Naive thymus-derived CD8-positive, alpha-beta T cell (primary cell): Measurements from ENCODE around the gene DOCK3. TPM values are rescaled to one million over a fixed set of nuclear protein-coding genes. Genes with fewer than 3 reads are reported as not detected.

Experiments
- ATAC-seq, 2 donors: fragments of 150-1000 bp; cut with Tn5 transposase in 1 of 2; sonication (Bioruptor Pico), chemical (Tn5 transposase) in 1 of 2; 1 replicate in 1 of 2; 2 replicates in 1 of 2; pipeline ENCODE4 v1.10.0; 2021; ENCODE audit warnings: mild to moderate bottlenecking in 2 of 2, moderate library complexity in 2 of 2
- POLR2A ChIA-PET: fragments of 350-600 bp; sonication (Branson Sonifier 250); formaldehyde crosslinking; loops from one replicate; lab custom pipeline; 2021; ENCODE audit warnings: antibody characterized with exemption; lab: Charles Lee
- DNase-seq, 10 donors: peaks; one replicate each; pipeline versions ENCODE4 v3.0.0 to v3.0.0-alpha.2; 2020 to 2022
- H3K27ac Mint-ChIP-seq, 10 donors: one replicate each; pipeline ENCODE4 v1.8.0; 2020 to 2022; ENCODE audit warnings: mild to moderate bottlenecking in 10 of 10, mixed read lengths in 10 of 10, moderate library complexity in 4 of 10, inconsistent platforms in 1 of 10
- H3K27me3 Mint-ChIP-seq, 5 donors: one replicate each; pipeline ENCODE4 v1.8.0; 2021 to 2022; ENCODE audit warnings: mixed read lengths in 5 of 5
- H3K36me3 Mint-ChIP-seq, 3 donors: one replicate each; pipeline ENCODE4 v1.8.0; 2020 to 2022; ENCODE audit warnings: mixed read lengths in 3 of 3, mild to moderate bottlenecking in 2 of 3, inconsistent platforms in 1 of 3
- H3K4me1 Mint-ChIP-seq, 4 donors: one replicate each; pipeline ENCODE4 v1.8.0; 2021 to 2022; ENCODE audit warnings: mixed read lengths in 4 of 4
- H3K4me3 Mint-ChIP-seq, 10 donors: one replicate each; pipeline ENCODE4 v1.8.0; 2020 to 2022; ENCODE audit warnings: mild to moderate bottlenecking in 10 of 10, mixed read lengths in 10 of 10, moderate library complexity in 6 of 10, inconsistent platforms in 1 of 10
- H3K9me3 Mint-ChIP-seq, 9 donors: one replicate each; pipeline ENCODE4 v1.8.0; 2020 to 2022; ENCODE audit warnings: mixed read lengths in 9 of 9, mild to moderate bottlenecking in 3 of 9, inconsistent platforms in 1 of 9, moderate library complexity in 1 of 9
- polyA plus RNA-seq, 3 donors: library from polyadenylated mRNA; unstranded; fragments of 300-500 nt; fragmentation: Illumina TruSeq; gene quantifications; one replicate each; pipeline ENCODE4 v1.2.3, GENCODE V29; 2021
- total RNA-seq, 8 experiments: library from RNA in 2 of 8; stranded (reverse) in 2 of 8; gene quantifications; one replicate each; pipeline ENCODE4 v1.2.3 and lab custom pipeline; 2021 to 2026

Gene DOCK3
- total and polyA plus RNA-seq, 5 experiments from 2014 or later = 0.14 to 1.9 (median 0.63) TPM

DNA sequence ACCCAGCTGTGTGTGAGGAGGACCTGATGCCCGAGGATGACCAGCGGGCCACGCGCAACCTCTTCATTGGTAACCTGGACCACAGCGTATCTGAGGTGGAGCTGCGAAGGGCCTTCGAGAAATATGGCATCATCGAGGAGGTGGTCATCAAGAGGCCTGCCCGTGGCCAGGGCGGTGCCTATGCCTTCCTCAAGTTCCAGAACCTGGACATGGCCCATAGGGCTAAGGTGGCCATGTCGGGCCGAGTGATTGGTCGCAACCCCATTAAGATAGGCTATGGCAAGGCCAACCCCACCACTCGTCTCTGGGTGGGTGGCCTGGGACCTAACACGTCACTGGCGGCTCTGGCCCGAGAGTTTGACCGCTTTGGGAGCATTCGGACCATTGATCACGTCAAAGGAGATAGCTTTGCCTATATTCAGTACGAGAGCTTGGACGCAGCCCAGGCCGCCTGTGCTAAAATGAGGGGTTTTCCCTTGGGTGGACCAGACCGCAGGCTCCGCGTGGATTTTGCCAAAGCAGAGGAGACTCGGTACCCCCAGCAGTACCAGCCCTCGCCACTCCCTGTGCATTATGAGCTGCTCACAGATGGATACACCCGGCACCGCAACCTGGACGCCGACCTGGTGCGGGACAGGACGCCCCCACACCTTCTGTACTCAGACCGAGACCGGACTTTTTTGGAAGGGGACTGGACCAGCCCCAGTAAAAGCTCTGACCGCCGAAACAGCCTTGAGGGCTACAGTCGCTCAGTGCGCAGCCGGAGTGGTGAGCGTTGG lies 717.8 kb downstream of the DOCK3 start:
- H3K27ac Mint-ChIP-seq = peak overlapping the region in 9 of 10 donors; percentile 22 to 96 (median 63)
- peaks cover 0 to 10% (median 0%) of the 10 kb centered on the region in 9 donors for H3K9me3 Mint-ChIP-seq

DNA sequence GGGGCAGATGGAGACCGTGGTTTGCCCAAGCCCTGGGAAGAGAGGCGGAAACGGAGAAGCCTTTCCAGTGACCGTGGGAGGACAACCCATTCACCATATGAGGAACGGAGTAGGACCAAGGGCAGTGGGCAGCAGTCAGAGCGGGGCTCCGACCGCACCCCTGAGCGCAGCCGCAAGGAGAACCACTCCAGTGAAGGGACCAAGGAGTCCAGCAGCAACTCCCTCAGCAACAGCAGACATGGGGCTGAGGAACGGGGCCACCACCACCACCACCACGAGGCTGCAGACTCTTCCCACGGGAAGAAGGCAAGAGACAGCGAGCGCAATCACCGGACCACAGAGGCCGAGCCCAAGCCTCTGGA lies 718.4 kb downstream of the DOCK3 start:
- peak overlapping the region in 7 of 10 donors; percentile 25 to 96 (median 74) for H3K27ac Mint-ChIP-seq
- DNase-seq (no peak), ATAC-seq (no peak)
- H3K9me3 Mint-ChIP-seq = peaks cover 0 to 10% (median 0%) of the 10 kb centered on the region in 9 donors
- peaks cover 0 to 52% (median 21%) of the 10 kb centered on the region in 3 donors for H3K36me3 Mint-ChIP-seq
- H3K4me1 Mint-ChIP-seq = peaks cover 19 to 70% (median 59%) of the 10 kb centered on the region in 4 donors
- POLR2A ChIA-PET = interaction anchor here (0.5 to 2.1 kb wide), 2 partner anchors 106 to 108 kb away, joined by 6 to 8 read pairs; partner anchors contain the start of gene DCAF1
- peak overlapping the region in 9 of 10 donors; percentile 15 to 79 (median 50) for H3K4me3 Mint-ChIP-seq
- no peaks in the 10 kb centered on the region for H3K27me3 Mint-ChIP-seq

More for the DNA sequence above, 717.8 kb downstream of the DOCK3 start:
- peaks cover 22 to 76% (median 64%) of the 10 kb centered on the region in 4 donors for H3K4me1 Mint-ChIP-seq
- no peaks in the 10 kb centered on the region for H3K27me3 Mint-ChIP-seq
- POLR2A ChIA-PET = interaction anchor here (0.5 to 2.1 kb wide), 3 partner anchors 107 to 549 kb away, joined by 3 to 8 read pairs (median 6); partner anchors contain the start of genes DCAF1 and RRP9
- H3K4me3 Mint-ChIP-seq = peak overlapping the region; percentile 47 to 87 (median 72)
- H3K36me3 Mint-ChIP-seq = peaks cover 0 to 52% (median 21%) of the 10 kb centered on the region in 3 donors
- DNase-seq (no peak), ATAC-seq (no peak)

DNA sequence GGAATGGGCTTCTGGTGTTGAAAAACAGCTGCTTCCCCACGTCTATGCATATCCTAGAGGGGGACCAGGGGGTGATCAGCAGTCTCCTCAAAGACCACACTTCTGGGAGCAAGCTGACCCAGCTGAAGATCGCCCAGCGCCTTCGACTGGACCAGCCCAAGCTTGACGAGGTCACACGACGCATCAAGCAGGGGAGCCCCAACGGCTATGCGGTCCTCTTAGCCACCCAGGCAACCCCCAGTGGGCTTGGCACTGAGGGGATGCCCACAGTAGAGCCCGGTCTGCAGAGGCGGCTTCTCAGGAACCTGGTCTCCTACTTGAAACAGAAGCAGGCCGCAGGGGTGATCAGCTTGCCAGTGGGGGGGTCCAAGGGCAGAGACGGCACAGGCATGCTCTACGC lies 718.8 kb downstream of the DOCK3 start:
- Mint-ChIP-seq H3K27ac (peak overlapping the region in 4 of 10 donors; percentile 59 to 86 (median 70)), H3K27me3 (no peaks in the 10 kb centered on the region), H3K4me1 (peaks cover 19 to 67% (median 57%) of the 10 kb centered on the region in 4 donors), H3K9me3 (peaks cover 0 to 10% (median 0%) of the 10 kb centered on the region in 9 donors), H3K36me3 (peaks cover 0 to 54% (median 21%) of the 10 kb centered on the region in 3 donors), H3K4me3 (peak overlapping the region in 7 of 10 donors; percentile 10 to 73 (median 46))
- no peak for DNase-seq
- POLR2A ChIA-PET = interaction anchor here (1.0 kb wide), 1 partner anchor 9 kb away, joined by 4 read pairs; the partner anchor contains the start of gene MANF
- no peak for ATAC-seq

DNA sequence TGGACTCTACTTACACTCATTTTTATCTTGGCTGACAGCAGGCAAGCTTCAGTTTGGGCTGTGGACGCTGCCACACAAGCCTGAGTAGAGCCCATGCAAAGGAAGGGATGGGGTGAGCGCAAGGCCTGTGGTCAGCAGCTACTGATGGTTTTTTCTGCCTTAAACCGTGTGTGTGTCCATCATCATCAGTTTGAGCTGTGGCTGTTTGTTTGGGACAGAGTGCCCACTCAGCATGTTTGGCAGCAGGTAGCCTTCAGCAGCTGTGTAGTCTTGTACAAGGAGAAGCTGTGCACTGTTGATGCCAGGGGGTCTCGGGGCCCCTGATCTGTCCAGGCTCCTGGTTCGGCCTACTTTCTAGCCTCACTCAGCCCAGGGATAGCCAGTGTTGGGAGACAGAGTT lies 719.8 kb downstream of the DOCK3 start:
- POLR2A ChIA-PET = interaction anchor here (1.0 kb wide), 1 partner anchor 10 kb away, joined by 4 read pairs; the partner anchor contains the start of gene MANF
- DNase-seq = no peak
- H3K27ac Mint-ChIP-seq = peak overlapping the region in 9 of 10 donors; percentile 24 to 86 (median 54)
- H3K4me1 Mint-ChIP-seq = peaks cover 16 to 61% (median 52%) of the 10 kb centered on the region in 4 donors
- no peaks in the 10 kb centered on the region for H3K27me3 Mint-ChIP-seq
- peaks cover 0 to 53% (median 21%) of the 10 kb centered on the region in 3 donors for H3K36me3 Mint-ChIP-seq
- peaks cover 0 to 10% (median 0%) of the 10 kb centered on the region in 9 donors for H3K9me3 Mint-ChIP-seq
- peak overlapping the region in 4 of 10 donors; percentile 19 to 73 (median 56) for H3K4me3 Mint-ChIP-seq
- no peak for ATAC-seq

DNA sequence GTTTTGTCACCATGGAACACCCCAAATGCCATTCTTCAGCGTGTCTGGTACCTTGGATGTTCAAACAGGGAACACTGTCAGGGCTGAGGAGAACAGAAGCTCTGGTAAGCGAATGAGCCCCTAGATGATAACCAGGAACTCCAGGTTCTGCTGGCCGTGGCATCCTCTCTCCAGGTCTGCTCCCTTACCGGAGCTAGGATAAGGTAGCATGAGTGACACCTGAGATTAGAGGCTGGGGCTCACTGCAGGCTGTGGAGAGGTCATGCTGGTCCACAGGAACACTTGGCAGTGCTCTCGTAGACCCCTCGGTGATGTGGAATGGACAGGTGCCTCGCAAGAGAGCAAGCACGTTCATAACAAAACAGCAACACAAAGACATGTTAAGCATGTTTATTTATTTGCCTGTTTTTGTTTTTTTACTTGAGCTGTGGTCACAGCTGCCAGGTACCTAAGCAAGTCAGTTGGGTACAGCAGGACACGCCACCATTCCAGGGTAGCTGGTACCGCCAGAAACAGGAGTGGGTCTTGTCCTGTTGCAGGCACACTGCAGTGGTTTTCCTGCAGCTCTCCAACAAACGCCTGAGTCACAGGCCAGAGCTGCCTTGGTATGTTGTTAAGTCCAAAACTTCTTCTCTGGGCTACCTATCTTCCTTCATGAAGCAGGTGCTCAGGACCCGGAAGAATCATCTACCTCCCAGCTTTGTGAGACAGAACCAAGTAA lies 720.9 kb downstream of the DOCK3 start:
- Mint-ChIP-seq H3K27me3 (no peaks in the 10 kb centered on the region), H3K9me3 (peaks cover 0 to 10% (median 0%) of the 10 kb centered on the region in 9 donors), H3K4me3 (peak overlapping the region in 3 of 10 donors; percentile 23 to 62 (median 52)), H3K36me3 (peaks cover 0 to 61% (median 21%) of the 10 kb centered on the region in 3 donors), H3K27ac (peak overlapping the region in 9 of 10 donors; percentile 2 to 86 (median 83)), H3K4me1 (peaks cover 11 to 55% (median 46%) of the 10 kb centered on the region in 4 donors)
- POLR2A ChIA-PET = no interaction called here
- DNase-seq = no peak
- ATAC-seq = no peak

DNA sequence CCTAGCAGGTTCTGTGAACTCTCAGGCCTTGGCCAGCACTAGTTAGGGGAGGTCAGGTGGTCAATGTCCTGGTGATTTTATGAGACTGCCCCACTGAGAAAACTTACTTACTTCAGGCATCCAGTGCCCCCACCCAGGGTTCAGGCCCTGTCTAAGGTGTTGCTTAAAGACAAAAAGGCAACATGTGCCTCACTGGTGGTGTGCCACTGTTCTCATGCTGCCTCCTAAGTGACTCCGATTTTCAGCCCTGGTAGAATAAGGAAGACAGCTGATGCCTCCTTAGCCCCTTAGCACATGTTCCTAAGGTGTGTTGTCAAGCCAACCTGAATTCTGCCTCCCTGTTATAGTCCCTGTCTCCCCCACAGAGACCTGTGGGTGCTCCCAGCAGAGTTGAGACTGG lies 721.7 kb downstream of the DOCK3 start:
- Mint-ChIP-seq H3K27me3 (no peaks in the 10 kb centered on the region), H3K9me3 (peaks cover 0 to 10% (median 0%) of the 10 kb centered on the region in 9 donors), H3K36me3 (peaks cover 0 to 65% (median 24%) of the 10 kb centered on the region in 3 donors), H3K4me1 (peaks cover 10 to 52% (median 44%) of the 10 kb centered on the region in 4 donors), H3K4me3 (no peak overlapping the region), H3K27ac (peak overlapping the region in 9 of 10 donors; percentile 8 to 86 (median 60))
- ATAC-seq (no peak), DNase-seq (no peak)
- POLR2A ChIA-PET = interaction anchor here (1.2 kb wide), 1 partner anchor 10 kb away, joined by 3 read pairs; no protein-coding TSS in a partner anchor

DNA sequence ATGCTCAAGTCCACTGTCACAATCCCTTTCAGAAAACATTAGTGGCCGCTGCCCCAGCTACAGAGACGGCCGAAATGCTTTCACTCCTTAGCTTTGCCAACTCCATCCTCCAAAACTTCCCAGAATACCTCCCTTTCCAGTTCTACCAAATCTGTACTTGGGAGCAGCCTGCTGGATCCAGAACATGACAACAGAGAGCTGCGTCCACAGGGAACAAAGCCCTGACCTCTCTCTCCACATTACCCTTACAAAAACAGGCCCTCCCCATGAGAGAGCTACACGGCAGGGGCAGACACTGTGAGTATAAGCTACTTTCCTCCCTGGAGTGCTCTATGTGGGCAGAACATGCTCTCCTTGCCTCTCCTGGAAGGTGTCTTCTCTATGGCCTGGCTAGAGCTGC lies 722.7 kb downstream of the DOCK3 start:
- H3K4me3 Mint-ChIP-seq = no peak overlapping the region
- peak overlapping the region in 7 of 10 donors; percentile 23 to 84 (median 76) for H3K27ac Mint-ChIP-seq
- H3K36me3 Mint-ChIP-seq = peaks cover 0 to 74% (median 26%) of the 10 kb centered on the region in 3 donors
- H3K9me3 Mint-ChIP-seq = peaks cover 0 to 10% (median 0%) of the 10 kb centered on the region in 9 donors
- H3K4me1 Mint-ChIP-seq = peaks cover 12 to 56% (median 42%) of the 10 kb centered on the region in 4 donors
- ATAC-seq (no peak), DNase-seq (no peak)
- no peaks in the 10 kb centered on the region for H3K27me3 Mint-ChIP-seq
- POLR2A ChIA-PET = interaction anchor here (1.2 kb wide), 1 partner anchor 11 kb away, joined by 3 read pairs; no protein-coding TSS in a partner anchor

DNA sequence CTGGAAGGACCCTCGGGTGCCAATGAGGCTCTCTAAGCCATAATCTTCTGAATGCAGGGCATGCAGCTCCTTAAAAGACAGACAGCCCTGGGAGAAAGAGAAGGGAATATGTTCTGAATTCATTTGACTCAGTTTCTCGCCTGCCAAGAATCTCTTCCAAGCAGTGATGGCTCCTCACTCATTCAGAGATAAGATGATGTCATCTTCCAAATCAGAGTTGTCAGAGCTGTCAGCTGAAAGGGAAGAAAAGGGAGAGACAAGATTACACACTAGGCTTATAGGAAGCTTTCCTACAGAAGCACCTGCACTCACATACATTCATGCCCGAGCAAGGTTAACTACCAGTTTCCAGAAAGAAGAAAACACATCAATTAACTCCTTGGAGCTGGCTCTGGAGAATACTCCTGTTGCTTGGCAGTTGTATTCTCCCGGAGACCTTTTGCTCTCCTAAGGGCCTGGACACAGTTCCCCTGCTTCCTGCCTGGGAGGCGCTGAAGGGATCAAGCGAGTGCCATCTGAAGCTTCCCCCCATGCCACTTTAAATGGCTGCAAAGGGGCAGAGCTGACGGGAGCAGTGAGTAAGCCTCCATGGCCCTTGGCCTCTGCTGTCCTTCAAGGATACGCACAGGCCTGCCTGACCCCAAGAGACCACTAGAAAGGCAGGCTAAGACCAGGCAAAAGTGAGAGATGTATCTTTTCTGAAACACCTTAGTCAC lies 724.0 kb downstream of the DOCK3 start:
- Mint-ChIP-seq H3K27me3 (no peaks in the 10 kb centered on the region), H3K36me3 (peaks cover 0 to 80% (median 25%) of the 10 kb centered on the region in 3 donors), H3K9me3 (peaks cover 0 to 5% (median 0%) of the 10 kb centered on the region in 9 donors), H3K4me1 (peaks cover 16 to 51% (median 44%) of the 10 kb centered on the region in 4 donors), H3K4me3 (no peak overlapping the region), H3K27ac (peak overlapping the region in 7 of 10 donors; percentile 19 to 83 (median 40))
- ATAC-seq (no peak), DNase-seq (no peak)
- POLR2A ChIA-PET = interaction anchor here (0.9 kb wide), 1 partner anchor 8 kb away, joined by 3 read pairs; no protein-coding TSS in a partner anchor

DNA sequence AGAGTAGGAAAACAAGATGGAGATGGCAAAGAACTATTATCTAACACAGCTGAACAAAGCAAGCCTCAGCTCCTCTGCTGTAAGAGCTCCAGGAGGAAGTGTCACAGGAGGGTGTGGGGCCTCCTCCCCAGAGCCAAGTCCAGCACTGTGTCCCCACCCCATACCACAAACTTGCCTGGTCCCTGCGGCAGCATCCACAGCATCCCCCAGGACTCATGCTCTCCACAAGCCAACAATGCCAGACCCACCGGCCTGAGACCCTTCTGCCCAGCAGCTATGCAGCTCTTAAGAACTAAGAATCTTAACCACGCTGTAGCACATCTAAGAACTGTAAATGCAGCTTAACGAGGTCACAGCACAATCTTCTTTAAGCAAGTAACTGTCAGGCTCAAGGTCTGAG lies 725.4 kb downstream of the DOCK3 start:
- Mint-ChIP-seq H3K27me3 (no peaks in the 10 kb centered on the region), H3K4me1 (peaks cover 12 to 40% (median 39%) of the 10 kb centered on the region in 4 donors), H3K9me3 (peaks cover 0 to under 1% (median 0%) of the 10 kb centered on the region in 9 donors), H3K27ac (peak overlapping the region; percentile 6 to 84 (median 63)), H3K36me3 (peaks cover 0 to 76% (median 15%) of the 10 kb centered on the region in 3 donors), H3K4me3 (no peak overlapping the region)
- POLR2A ChIA-PET = interaction anchor here (0.9 kb wide), 1 partner anchor 10 kb away, joined by 3 read pairs; no protein-coding TSS in a partner anchor
- ATAC-seq (no peak), DNase-seq (no peak)

DNA sequence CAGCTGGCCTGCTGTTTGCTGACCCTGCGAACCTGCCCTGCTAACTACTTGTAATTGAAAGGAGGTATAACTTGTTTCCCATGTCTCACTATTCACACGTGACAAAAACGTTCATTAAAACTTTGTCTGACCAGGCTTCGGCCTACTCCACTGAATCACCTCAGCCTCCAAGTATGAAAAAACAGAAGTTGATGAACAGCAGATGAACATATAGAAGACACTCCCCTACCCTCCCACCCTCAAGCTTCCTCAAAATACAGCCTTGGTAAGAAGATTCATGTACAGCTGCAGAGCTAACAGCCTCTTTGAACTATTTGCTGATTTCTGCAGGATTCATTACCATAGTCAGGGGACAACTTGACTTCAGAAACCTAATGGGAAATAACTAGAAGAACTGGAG lies 727.0 kb downstream of the DOCK3 start:
- H3K36me3 Mint-ChIP-seq = peaks cover 0 to 74% (median 13%) of the 10 kb centered on the region in 3 donors
- H3K9me3 Mint-ChIP-seq = no peaks in the 10 kb centered on the region
- DNase-seq (no peak), ATAC-seq (no peak)
- no peak overlapping the region for H3K4me3 Mint-ChIP-seq
- POLR2A ChIA-PET = no interaction called here
- H3K27ac Mint-ChIP-seq = peak overlapping the region in 3 of 10 donors; percentile 11 to 60 (median 57)
- H3K4me1 Mint-ChIP-seq = peaks cover 12 to 32% (median 29%) of the 10 kb centered on the region in 4 donors
- H3K27me3 Mint-ChIP-seq = no peaks in the 10 kb centered on the region

DNA sequence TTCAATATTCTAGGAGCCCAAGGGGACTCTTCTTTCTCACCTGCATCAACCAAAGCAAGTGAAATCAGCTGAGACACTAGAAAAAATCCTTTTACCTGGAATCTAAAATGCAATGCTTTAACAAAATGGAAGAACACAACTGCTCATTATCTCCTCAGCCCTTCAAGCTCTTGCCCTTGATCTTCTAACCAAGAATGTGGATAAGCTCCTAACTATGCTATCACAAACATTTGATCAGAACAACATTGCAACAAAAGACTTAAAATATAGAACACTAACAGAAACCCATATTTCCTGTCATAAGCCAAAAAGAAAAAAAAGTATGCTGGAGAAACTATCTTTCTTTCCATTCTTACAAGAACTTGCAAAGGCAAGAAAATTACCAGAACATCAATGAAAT lies 728.9 kb downstream of the DOCK3 start:
- H3K27me3 Mint-ChIP-seq = no peaks in the 10 kb centered on the region
- peaks cover 0 to 76% (median 11%) of the 10 kb centered on the region in 3 donors for H3K36me3 Mint-ChIP-seq
- ATAC-seq (no peak), DNase-seq (no peak)
- POLR2A ChIA-PET = no interaction called here
- peaks cover 12 to 32% (median 23%) of the 10 kb centered on the region in 4 donors for H3K4me1 Mint-ChIP-seq
- peak overlapping the region in 2 of 10 donors; percentile 56 for H3K4me3 Mint-ChIP-seq
- H3K27ac Mint-ChIP-seq = peak overlapping the region; percentile 2 to 93 (median 68)
- H3K9me3 Mint-ChIP-seq = no peaks in the 10 kb centered on the region
